ENCODE data around the gene CDH4. TPM values are rescaled to one million over a fixed set of nuclear protein-coding genes. Genes with fewer than 3 reads are reported as not detected.

The CDH4 gene
- total RNA-seq, 1 experiment from 2014 or later: 5.3 TPM

- POLR2A ChIA-PET: no interaction called here
- Mint-ChIP-seq H3K36me3 (no peaks in the 10 kb centered on the region), H3K4me1 (peaks cover 9% of the 10 kb centered on the region; the same call in 1 of the 2 replicates), H3K27ac (no peak overlapping the region; the same call in 1 of the 2 replicates), H3K4me3 (no peak overlapping the region), H3K9me3 (no peaks in the 10 kb centered on the region), H3K27me3 (ENCODE audit: low read depth) (peaks cover 13% of the 10 kb centered on the region)
- DNase-seq (ENCODE audit: low spot score): no peak
- CTCF ChIA-PET: no interaction called here
- TF ChIP-seq SMAD3 (CRISPR knock-in tag; IDR thresholded peaks at IDR 0.05; ENCODE audit: borderline replicate concordance): no peak
- no peak for TF ChIP-seq STAT6 (CRISPR knock-in tag; conservative IDR thresholded peaks at IDR 0.05; ENCODE audit: low read depth)
- TF ChIP-seq ERG (CRISPR knock-in tag; IDR thresholded peaks at IDR 0.05): no peak
- ATAC-seq: no peak
Measured at GRCh38 chr20:61532736-61533135, 280.7 kb downstream of the CDH4 start.

GRCh38 chr20:61533231-61533631, 281.2 kb downstream of the CDH4 start:
- TF ChIP-seq ATF1 (CRISPR knock-in tag; IDR thresholded peaks at IDR 0.05) (no peak), JUN (CRISPR knock-in tag; IDR thresholded peaks at IDR 0.05) (no peak), RELA (CRISPR knock-in tag; IDR thresholded peaks at IDR 0.05; ENCODE audit: borderline replicate concordance) (no peak), ZNF425 (CRISPR knock-in tag; conservative IDR thresholded peaks at IDR 0.05) (no peak), SOX15 (CRISPR knock-in tag; IDR thresholded peaks at IDR 0.05) (no peak), ZNF121 (CRISPR knock-in tag; IDR thresholded peaks at IDR 0.05) (no peak), NFYB (CRISPR knock-in tag; conservative IDR thresholded peaks at IDR 0.05; ENCODE audit: low read depth) (no peak), CREB1 (CRISPR knock-in tag; IDR thresholded peaks at IDR 0.05) (no peak), ZNF219 (CRISPR knock-in tag; IDR thresholded peaks at IDR 0.05; ENCODE audit: borderline replicate concordance) (no peak), JAZF1 (CRISPR knock-in tag; IDR thresholded peaks at IDR 0.05) (no peak), PRDM15 (CRISPR knock-in tag; IDR thresholded peaks at IDR 0.05) (no peak), NFE2L1 (CRISPR knock-in tag; IDR thresholded peaks at IDR 0.05) (no peak), ZNF532 (CRISPR knock-in tag; IDR thresholded peaks at IDR 0.05; ENCODE audit: borderline replicate concordance) (no peak)
- CTCF ChIA-PET: no interaction called here
- ATAC-seq (no peak), DNase-seq (ENCODE audit: low spot score) (no peak)
- no peaks in the 10 kb centered on the region for H3K36me3 Mint-ChIP-seq
- no peak overlapping the region for H3K27ac Mint-ChIP-seq
- peaks cover 11% of the 10 kb centered on the region; the same call in 1 of the 2 replicates for H3K4me1 Mint-ChIP-seq
- H3K9me3 Mint-ChIP-seq: no peaks in the 10 kb centered on the region
- no peak overlapping the region for H3K4me3 Mint-ChIP-seq
- POLR2A ChIA-PET: no interaction called here
- peaks cover 12% of the 10 kb centered on the region for H3K27me3 Mint-ChIP-seq (ENCODE audit: low read depth)
